ENCODE measurements around the gene PIGT.

PIGT gene

GRCh38 chr20:45432294-45432693, 16.4 kb downstream of the PIGT start:
- no peak for DNase-seq

- no peak for DNase-seq
These were observed 17.4 kb downstream of the PIGT start for GRCh38 chr20:45433316-45433715.

GRCh38 chr20:45433976-45434375, 18.0 kb downstream of the PIGT start:
- no peak for DNase-seq

GRCh38 chr20:45436732-45437485, 21.0 kb downstream of the PIGT start:
- peak; percentile 91 for DNase-seq

- no peak for DNase-seq
These were observed 24.5 kb downstream of the PIGT start for GRCh38 chr20:45440424-45440823.

GRCh38 chr20:45440891-45441685, 25.1 kb downstream of the PIGT start:
- no peak for DNase-seq

GRCh38 chr20:45441746-45442145, 25.8 kb downstream of the PIGT start:
- DNase-seq: no peak

- DNase-seq: no peak
These were observed 28.1 kb downstream of the PIGT start for GRCh38 chr20:45444050-45444449.

GRCh38 chr20:45445805-45446562, 30.0 kb downstream of the PIGT start:
- no peak for DNase-seq

- DNase-seq: no peak
These were observed 32.3 kb downstream of the PIGT start for GRCh38 chr20:45448270-45448669.

- no peak for DNase-seq
These were observed 33.6 kb downstream of the PIGT start for GRCh38 chr20:45449528-45449927.

GRCh38 chr20:45450097-45450818, 34.3 kb downstream of the PIGT start:
- DNase-seq: no peak

- no peak for DNase-seq
These were observed 36.3 kb downstream of the PIGT start for GRCh38 chr20:45452238-45452637.

GRCh38 chr20:45452772-45453691, 37.1 kb downstream of the PIGT start:
- DNase-seq: no peak

- DNase-seq: no peak
These were observed 40.7 kb downstream of the PIGT start for GRCh38 chr20:45456632-45457031.

- no peak for DNase-seq
These were observed 43.7 kb downstream of the PIGT start for GRCh38 chr20:45459606-45460005.

- DNase-seq: no peak
These were observed 45.3 kb downstream of the PIGT start for GRCh38 chr20:45461225-45461624.

GRCh38 chr20:45462711-45463509, 47.0 kb downstream of the PIGT start:
- DNase-seq: no peak

GRCh38 chr20:45463709-45464108, 47.8 kb downstream of the PIGT start:
- DNase-seq: no peak

- DNase-seq: no peak
These were observed 49.7 kb downstream of the PIGT start for GRCh38 chr20:45465491-45466266.

All from retina (tissue), 1 donor.